Measurements from ENCODE around the gene NLRP2B.
"Not testable (repeated sequence)": the region's sequence is repeated elsewhere in the genome, so short reads cannot be mapped to it uniquely, and the experiment has no call there.

Gene NLRP2B

DNA sequence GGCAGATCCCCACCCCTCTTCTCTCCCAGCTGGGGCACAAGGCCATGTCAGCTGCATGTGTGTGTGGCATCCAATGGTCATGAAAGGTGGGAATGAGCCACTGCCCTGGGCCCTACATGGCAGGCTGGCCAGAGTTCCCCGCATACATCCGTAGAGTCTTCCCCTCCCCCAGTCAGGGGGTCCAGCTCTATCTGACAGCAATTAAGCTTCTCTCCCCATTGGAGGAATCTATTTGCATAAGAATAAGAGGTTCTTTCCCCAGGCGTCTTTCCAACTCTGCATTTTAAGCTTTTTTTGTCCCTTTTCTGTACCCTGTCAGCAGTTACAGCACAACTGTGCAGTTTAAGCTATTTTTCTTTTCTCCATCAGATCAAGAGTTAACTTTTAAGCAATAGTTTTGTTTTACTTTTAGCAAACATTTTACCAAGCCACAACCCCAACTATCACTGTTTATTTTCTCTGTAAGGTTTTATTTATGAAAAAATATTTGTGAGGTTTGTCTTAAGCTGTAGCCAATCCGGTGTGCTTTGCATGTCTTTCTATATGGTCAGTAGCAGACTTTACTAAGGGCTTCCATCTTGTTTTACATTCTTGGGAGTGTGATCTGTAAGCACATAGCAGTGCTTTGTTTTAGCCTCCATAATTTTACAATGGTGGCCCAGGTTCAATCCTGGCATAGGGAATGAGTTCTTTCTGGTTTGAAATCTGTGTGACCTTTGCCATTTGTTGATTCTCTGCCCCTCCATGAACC lies 28.7 kb downstream of the NLRP2B start:
- H3K4me1 ChIP-seq (ENCODE audit: control insufficient read depth in 1 of 2, insufficient read depth in 2 of 2, low read length in 2 of 2) = no peaks in the 10 kb centered on the region
- no peak overlapping the region for H3K27ac ChIP-seq (ENCODE audit: low read length)
- peaks cover 0 to 8% of the 10 kb centered on the region in 2 donors for H3K9me3 ChIP-seq (ENCODE audit: control insufficient read depth in 1 of 2, low read length in 2 of 2)
- no peaks in the 10 kb centered on the region for H3K27me3 ChIP-seq (ENCODE audit: low read depth, low read length)
- no peaks in the 10 kb centered on the region for H3K36me3 ChIP-seq (ENCODE audit: control insufficient read depth in 1 of 2, insufficient read depth in 2 of 2, low read length in 2 of 2)
- H3K4me3 ChIP-seq (ENCODE audit: low read depth in 1 of 2, low read length in 2 of 2) = no peak overlapping the region

DNA sequence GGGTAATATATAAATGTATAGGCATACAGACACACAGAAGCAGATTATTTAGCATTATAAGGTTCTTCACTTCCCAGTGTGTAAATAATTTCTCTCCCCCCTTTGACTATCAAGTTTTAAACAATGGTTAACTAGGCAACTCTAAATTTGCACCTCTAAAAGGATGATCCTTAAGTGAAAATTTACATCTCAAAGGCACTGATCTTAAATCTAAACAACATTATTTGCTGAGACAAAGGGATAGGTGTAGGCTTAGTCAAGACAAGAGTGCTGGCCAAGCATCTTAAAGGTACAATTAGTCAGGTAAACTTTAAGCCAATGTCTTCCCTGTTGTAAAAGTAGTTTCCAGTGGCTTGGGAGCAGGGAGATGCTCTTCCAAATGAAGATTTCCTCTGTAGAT lies 33.0 kb downstream of the NLRP2B start:
- H3K27me3 ChIP-seq (ENCODE audit: low read depth, low read length) = no peaks in the 10 kb centered on the region
- no peak overlapping the region for H3K27ac ChIP-seq (ENCODE audit: low read length)
- no peaks in the 10 kb centered on the region for H3K36me3 ChIP-seq (ENCODE audit: control insufficient read depth in 1 of 2, insufficient read depth in 2 of 2, low read length in 2 of 2)
- H3K4me3 ChIP-seq (ENCODE audit: low read depth in 1 of 2, low read length in 2 of 2) = no peak overlapping the region
- H3K4me1 ChIP-seq (ENCODE audit: control insufficient read depth in 1 of 2, insufficient read depth in 2 of 2, low read length in 2 of 2) = no peaks in the 10 kb centered on the region
- H3K9me3 ChIP-seq (ENCODE audit: control insufficient read depth in 1 of 2, low read length in 2 of 2) = no peaks in the 10 kb centered on the region

DNA sequence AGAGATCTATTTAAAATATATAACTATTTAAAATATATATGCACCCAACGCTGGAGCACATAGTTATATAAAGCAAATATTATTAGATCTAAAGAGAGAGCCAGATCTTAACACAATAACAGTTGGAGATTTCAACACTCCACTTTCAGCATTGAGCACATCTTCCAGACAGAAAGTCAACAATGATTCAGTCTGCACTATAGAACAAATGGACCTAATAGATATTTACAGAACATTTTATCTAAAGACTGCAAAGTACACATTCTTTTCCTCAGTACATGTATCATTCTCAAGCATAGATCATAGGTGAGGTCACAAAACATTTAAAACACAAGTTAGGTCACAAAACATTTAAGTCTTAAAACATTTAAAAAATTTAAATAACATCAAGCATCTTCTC lies 36.4 kb downstream of the NLRP2B start:
- Histone ChIP-seq H3K4me3 (ENCODE audit: low read depth in 1 of 2, low read length in 2 of 2) (no peak overlapping the region), H3K27me3 (ENCODE audit: low read depth, low read length) (no peaks in the 10 kb centered on the region), H3K4me1 (ENCODE audit: control insufficient read depth in 1 of 2, insufficient read depth in 2 of 2, low read length in 2 of 2) (no peaks in the 10 kb centered on the region), H3K27ac (ENCODE audit: low read length) (no peak overlapping the region), H3K9me3 (ENCODE audit: control insufficient read depth in 1 of 2, low read length in 2 of 2) (peaks cover 0 to 1% of the 10 kb centered on the region in 2 donors), H3K36me3 (ENCODE audit: control insufficient read depth in 1 of 2, insufficient read depth in 2 of 2, low read length in 2 of 2) (no peaks in the 10 kb centered on the region)

DNA sequence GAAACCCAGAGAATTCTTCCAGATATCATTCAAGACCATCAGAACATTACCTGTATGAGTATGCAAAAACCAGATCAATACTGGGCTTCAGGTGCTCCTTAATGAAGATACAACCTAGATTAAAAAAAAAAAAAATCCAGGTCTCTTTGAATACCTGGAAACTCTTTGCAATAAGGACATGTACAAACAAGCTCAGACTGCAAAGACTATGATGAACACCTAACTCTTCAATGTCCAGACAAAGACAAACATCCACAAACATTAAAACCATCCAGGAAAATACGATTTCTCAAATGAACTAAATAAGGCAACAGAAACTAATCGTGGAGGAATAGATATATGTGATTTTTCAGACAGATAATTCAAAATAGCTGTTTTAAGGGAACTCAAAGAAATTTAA lies 38.7 kb downstream of the NLRP2B start:
- Histone ChIP-seq H3K4me1 (ENCODE audit: control insufficient read depth in 1 of 2, insufficient read depth in 2 of 2, low read length in 2 of 2) (no peaks in the 10 kb centered on the region), H3K27me3 (ENCODE audit: low read depth, low read length) (no peaks in the 10 kb centered on the region), H3K36me3 (ENCODE audit: control insufficient read depth in 1 of 2, insufficient read depth in 2 of 2, low read length in 2 of 2) (no peaks in the 10 kb centered on the region), H3K27ac (ENCODE audit: low read length) (no peak overlapping the region), H3K4me3 (ENCODE audit: low read depth in 1 of 2, low read length in 2 of 2) (no peak overlapping the region), H3K9me3 (ENCODE audit: control insufficient read depth in 1 of 2, low read length in 2 of 2) (peaks cover 0 to 5% of the 10 kb centered on the region in 2 donors)

DNA sequence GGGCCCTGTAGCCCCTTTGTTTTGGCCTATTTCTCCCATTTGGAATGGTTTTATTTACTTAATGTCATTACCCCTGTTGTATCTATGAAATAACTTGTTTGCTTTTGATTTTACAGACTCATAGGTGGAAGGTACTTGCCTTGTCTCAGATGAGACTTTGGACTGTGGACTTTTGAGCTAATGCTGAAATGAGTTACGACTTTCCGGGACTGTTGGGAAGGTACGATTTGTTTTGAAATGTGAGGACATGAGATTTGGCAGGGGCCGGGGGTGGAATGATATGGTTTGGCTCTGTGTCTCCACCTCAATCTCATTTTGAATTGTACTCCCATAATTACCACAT lies 39.4 kb downstream of the NLRP2B start:
- H3K27me3 ChIP-seq (ENCODE audit: low read depth, low read length) = no peaks in the 10 kb centered on the region
- H3K4me1 ChIP-seq (ENCODE audit: control insufficient read depth in 1 of 2, insufficient read depth in 2 of 2, low read length in 2 of 2) = no peaks in the 10 kb centered on the region
- H3K27ac ChIP-seq (ENCODE audit: low read length) = no peak overlapping the region
- no peak overlapping the region for H3K4me3 ChIP-seq (ENCODE audit: low read depth in 1 of 2, low read length in 2 of 2)
- peaks cover 0 to 5% of the 10 kb centered on the region in 2 donors for H3K9me3 ChIP-seq (ENCODE audit: control insufficient read depth in 1 of 2, low read length in 2 of 2)
- no peaks in the 10 kb centered on the region for H3K36me3 ChIP-seq (ENCODE audit: control insufficient read depth in 1 of 2, insufficient read depth in 2 of 2, low read length in 2 of 2)

DNA sequence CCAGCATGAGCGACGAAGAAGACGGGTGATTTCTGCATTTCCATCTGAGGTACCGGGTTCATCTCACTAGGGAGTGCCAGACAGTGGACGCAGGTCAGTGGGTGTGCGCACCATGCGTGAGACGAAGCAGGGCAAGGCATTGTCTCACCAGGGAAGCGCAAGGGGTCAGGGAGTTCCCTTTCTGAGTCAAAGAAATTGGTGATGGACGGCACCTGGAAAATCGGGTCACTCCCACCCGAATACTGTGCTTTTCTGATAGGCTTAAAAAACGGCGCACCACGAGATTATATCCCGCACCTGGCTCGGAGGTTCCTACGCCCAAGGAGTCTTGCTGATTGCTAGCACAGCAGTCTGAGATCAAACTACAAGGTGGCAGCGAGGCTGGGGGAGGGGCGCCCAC lies 50.6 kb downstream of the NLRP2B start:
- not testable (repeated sequence) for H3K9me3 ChIP-seq (ENCODE audit: control insufficient read depth in 1 of 2, low read length in 2 of 2)

More for the DNA sequence above, 50.6 kb downstream of the NLRP2B start:
- H3K4me3 ChIP-seq (ENCODE audit: low read depth in 1 of 2, low read length in 2 of 2); H3K4me1 ChIP-seq (ENCODE audit: control insufficient read depth in 1 of 2, insufficient read depth in 2 of 2, low read length in 2 of 2); H3K36me3 ChIP-seq (ENCODE audit: control insufficient read depth in 1 of 2, insufficient read depth in 2 of 2, low read length in 2 of 2); H3K27me3 ChIP-seq (ENCODE audit: low read depth, low read length); H3K27ac ChIP-seq (ENCODE audit: low read length): not testable (repeated sequence)

Data from muscle layer of duodenum (tissue), 2 donors.